Heart right ventricle (tissue), 16 donors: ENCODE results near the gene SRGAP1. TPM values are rescaled to one million over a fixed set of nuclear protein-coding genes. Genes with fewer than 3 reads are reported as not detected.
"Not testable (repeated sequence)": the region's sequence is repeated elsewhere in the genome, so short reads cannot be mapped to it uniquely, and the experiment has no call there.

Source experiments
- ATAC-seq, 8 donors: fragments of 200-7000 bp; cut with Tn5 transposase; one replicate each; pipeline ENCODE4 v1.9.1; 2020; ENCODE audit warnings: mild to moderate bottlenecking in 8 of 8, moderate library complexity in 8 of 8, moderate number of reproducible peaks in 1 of 8
- DNase-seq, 2 donors: peaks; one replicate each; pipeline ENCODE4 v3.0.0-alpha.2; 2020
- H3K27ac ChIP-seq, 10 donors: fragments of 200-600 bp; sonication (generic) in 2 of 10; one replicate each; pipeline versions ENCODE4 v1.5.0 to v1.8.0; 2020 to 2022; ENCODE audit warnings: mild to moderate bottlenecking in 3 of 10
- H3K27me3 ChIP-seq, 7 donors: fragments of 200-600 bp; one replicate each; pipeline ENCODE4 v1.8.0; 2021 to 2022; ENCODE audit warnings: mild to moderate bottlenecking in 2 of 7
- H3K36me3 ChIP-seq, 9 donors: fragments of 200-600 bp; sonication (generic) in 1 of 9; one replicate each; pipeline versions ENCODE4 v1.5.0 to v1.8.0; 2020 to 2022; ENCODE audit warnings: mild to moderate bottlenecking in 2 of 9
- H3K4me1 ChIP-seq, 9 donors: fragments of 200-600 bp; sonication (generic) in 1 of 9; one replicate each; pipeline versions ENCODE4 v1.5.0 to v1.8.0; 2020 to 2022; ENCODE audit warnings: mild to moderate bottlenecking in 4 of 9
- H3K4me3 ChIP-seq, 10 donors: fragments of 200-600 bp; sonication (generic) in 2 of 10; one replicate each; pipeline versions ENCODE4 v1.5.0 to v1.8.0; 2020 to 2022; ENCODE audit warnings: mild to moderate bottlenecking in 7 of 10, moderate library complexity in 2 of 10
- H3K9me3 ChIP-seq, 11 donors: fragments of 200-600 bp in 10 of 11; sonication (generic) in 2 of 11; one replicate each; pipeline versions ENCODE4 v1.5.0 to v1.8.0; 2013 to 2022; ENCODE audit warnings: mild to moderate bottlenecking in 2 of 11, control low read depth in 1 of 11, moderate library complexity in 1 of 11
- CTCF ChIP-seq, 9 donors: fragments of 200-600 bp; sonication (generic) in 2 of 9; IDR thresholded peaks; one replicate each; pipeline versions ENCODE4 v1.5.0 to v1.8.0; 2021 to 2022; ENCODE audit warnings: antibody characterized with exemption in 9 of 9, mild to moderate bottlenecking in 5 of 9, moderate library complexity in 1 of 9
- WGBS, 2 donors: extraction: QIAGEN DNeasy Blood & Tissue Kit; methylation state at CpG; one replicate each; pipeline ENCODE4 v1.1.7; 2013; ENCODE audit warnings: inconsistent platforms in 1 of 2; 5-methylcytosine and 5-hydroxymethylcytosine counted together
- intact Hi-C, 10 donors: fragments of 100-400 bp; cut with DNase I; formaldehyde crosslinking; loops; one replicate each; pipeline versions ENCODE4 v1.11.1 to v1.14.2; 2022
- polyA plus RNA-seq, 2 donors: library from polyadenylated mRNA; stranded (reverse); fragments of 200-250 nt; gene quantifications; one replicate each; pipeline ENCODE4 v1.2.3, GENCODE V29; 2013
- total RNA-seq, 10 donors: library from RNA; stranded (reverse); fragmentation: NEBNext Ultra II Directional in 3 of 10; extraction: Animal tissue kit (Norgen Biotek cat#: 25700) in 3 of 10; gene quantifications; one replicate each; pipeline versions ENCODE4 v1.2.1 to v1.2.4, GENCODE V29; 2021 to 2023
- donor health status: Arrhythmogenic right ventricular cardiomyopathy.
- donor health status: ischemic (EF 13 %, LVEDD 7.1; RV severe dilation, severe dysfunction).
- donor health status: healthy with polysubstance abuse.
- donor health status: DM: no; HTN: yes; CAD: no.
- donor health status: DM: no; HTN: no; CAD: no.
- donor health status: ischemic (EF 25% LVEDD 6.9; RV normal size, moderate dysfunction).
- donor health status: ischemic (EF 25% LVEDD 5.7; RV mildly dilated, moderate dysfunction).
- donor health status: healthy.
- donor health status: DM: yes; HTN: yes; CAD: no.
- donor health status: Ischemic cardiomyopathy.
- donor health status: ischemic (EF 35%, LVEDD 5.7; RV mildly dilated, moderate dysfunction).
- donor health status: nonischemic (EF 11% LVEDD 7.7; RV severe dilation, severe dysfunction).
- donor health status: DM: yes; HTN: yes; CAD: no.
- donor health status: PGD.
- donor health status: ischemic (EF 29% LVEDD 5.4; RV normal size, mild dysfunction).
- donor health status: nonischemic (EF 23%, LVEDD 6.1; RV moderate dilation, normal function).

The SRGAP1 gene
- total and polyA plus RNA-seq, 12 donors, result 1.3 to 6.4 (median 3.6) TPM

GRCh38 chr12:63849641-63850040 is 5.1 kb downstream of the SRGAP1 start:
- H3K27ac ChIP-seq, result no peak overlapping the region
- DNase-seq (no peak), ATAC-seq (no peak)
- H3K4me3 ChIP-seq, result no peak overlapping the region
- no peaks in the 10 kb centered on the region for H3K27me3 ChIP-seq
- H3K36me3 ChIP-seq, result no peaks in the 10 kb centered on the region
- 88 to 90% methylated on average over 4 of the region's 4 CpGs for WGBS, 2 donors
- H3K4me1 ChIP-seq, result peaks cover 0 to 38% (median 13%) of the 10 kb centered on the region in 9 donors
- H3K9me3 ChIP-seq, result no peaks in the 10 kb centered on the region
- TF ChIP-seq CTCF (IDR thresholded peaks at IDR 0.05), result no peak
- intact Hi-C loops, result loop anchor here in 6 of 10 donors (5.0 to 10.0 kb wide), 7 partner anchors 95 to 555 kb away; partner anchors contain the start of gene XPOT (in 1 of the 6)

GRCh38 chr12:63853978-63854377 is 9.5 kb downstream of the SRGAP1 start:
- peaks cover 0 to 4% (median 0%) of the 10 kb centered on the region in 9 donors for H3K4me1 ChIP-seq
- H3K36me3 ChIP-seq, result no peaks in the 10 kb centered on the region
- no peak overlapping the region for H3K4me3 ChIP-seq
- intact Hi-C loops, result no loop called here
- ATAC-seq, result no peak
- H3K27ac ChIP-seq, result no peak overlapping the region
- no peak for TF ChIP-seq CTCF (IDR thresholded peaks at IDR 0.05)
- no peaks in the 10 kb centered on the region for H3K9me3 ChIP-seq
- DNase-seq, result no peak
- H3K27me3 ChIP-seq, result no peaks in the 10 kb centered on the region

- no peaks in the 10 kb centered on the region for H3K9me3 ChIP-seq
- H3K4me1 ChIP-seq, result no peaks in the 10 kb centered on the region
- no peaks in the 10 kb centered on the region for H3K27me3 ChIP-seq
- intact Hi-C loops, result no loop called here
- H3K36me3 ChIP-seq, result no peaks in the 10 kb centered on the region
- no peak for DNase-seq
- no peak for TF ChIP-seq CTCF (IDR thresholded peaks at IDR 0.05)
- WGBS, 2 donors, result 98 to 100% methylated on average over 3 of the region's 3 CpGs
- H3K4me3 ChIP-seq, result no peak overlapping the region
- no peak for ATAC-seq
- H3K27ac ChIP-seq, result no peak overlapping the region
These were observed 10.8 kb downstream of the SRGAP1 start for GRCh38 chr12:63855299-63855698.

GRCh38 chr12:63857771-63858670 is 13.5 kb downstream of the SRGAP1 start:
- TF ChIP-seq CTCF (IDR thresholded peaks at IDR 0.05), result no peak
- H3K27me3 ChIP-seq, result no peaks in the 10 kb centered on the region
- no peak for DNase-seq
- peaks cover 0 to 15% (median 8%) of the 10 kb centered on the region in 9 donors for H3K4me1 ChIP-seq
- no peak overlapping the region for H3K4me3 ChIP-seq
- H3K27ac ChIP-seq, result no peak overlapping the region
- H3K9me3 ChIP-seq, result no peaks in the 10 kb centered on the region
- intact Hi-C loops, result no loop called here
- H3K36me3 ChIP-seq, result no peaks in the 10 kb centered on the region
- 86 to 90% methylated on average over 6 of the region's 6 CpGs for WGBS, 2 donors
- no peak for ATAC-seq

GRCh38 chr12:63859880-63860279 is 15.4 kb downstream of the SRGAP1 start:
- intact Hi-C loops, H3K4me3 ChIP-seq, H3K9me3 ChIP-seq, H3K27me3 ChIP-seq, H3K27ac ChIP-seq, H3K36me3 ChIP-seq, DNase-seq, ATAC-seq: not testable (repeated sequence)
- WGBS, 2 donors, result 96 to 98% methylated on average over 2 of the region's 2 CpGs
- peaks cover 0 to 18% (median 8%) of the 10 kb centered on the region in 9 donors for H3K4me1 ChIP-seq
